PC-3 (cell line): ENCODE data around the gene STAB2. TPM values are rescaled to one million over a fixed set of nuclear protein-coding genes. Genes with fewer than 3 reads are reported as not detected.

ENCODE experiments used
- ATAC-seq: fragments of 200-7000 bp; cut with Tn5 transposase; 2 replicates; pipeline ENCODE4 v1.9.1; 2020; ENCODE audit warnings: mild to moderate bottlenecking, moderate library complexity
- BruUV-seq: library from RNA; stranded (reverse); fragments of 400-500 nt; replicated peaks from 2 replicates; lab custom pipeline; 2021; lab: Mats Ljungman, UMichigan
- CTCF ChIA-PET: fragments of 300-600 bp; sonication (Branson Sonifier 250); formaldehyde crosslinking; loops from one replicate; lab custom pipeline; 2022; ENCODE audit warnings: antibody characterized with exemption; lab: Charles Lee
- POLR2A ChIA-PET: fragments of 300-600 bp; sonication (Branson Sonifier 250); formaldehyde crosslinking; loops from one replicate; lab custom pipeline; 2022; ENCODE audit warnings: antibody characterized with exemption; ENCODE audit not compliant: unreplicated experiment; lab: Charles Lee
- DNase-seq: peaks from one replicate; pipeline ENCODE4 v3.0.0-alpha.2; 2015
- H2AFZ ChIP-seq: fragments of 300-600 bp; sonication (generic); 2 replicates; pipeline ENCODE4 v1.6.0; 2016; ENCODE audit warnings: antibody characterized with exemption, low read length
- H3F3A ChIP-seq: fragments of 300-600 bp; sonication (generic); one replicate; pipeline ENCODE4 v1.6.0; 2017; ENCODE audit warnings: antibody characterized with exemption, low read length, control low read depth, mild to moderate bottlenecking; ENCODE audit not compliant: unreplicated experiment
- H3K27ac ChIP-seq: fragments of 300-600 bp; sonication (generic); 2 replicates; pipeline ENCODE4 v1.5.1; 2016; ENCODE audit warnings: mild to moderate bottlenecking, low read length
- H3K27me3 ChIP-seq: fragments of 300-600 bp; sonication (generic); 2 replicates; pipeline ENCODE4 v1.6.1; 2016; ENCODE audit warnings: low read length, mixed read lengths
- H3K36me3 ChIP-seq: fragments of 300-600 bp; sonication (generic); 2 replicates; pipeline ENCODE4 v1.6.1; 2016; ENCODE audit warnings: low read depth, mixed run types, low read length, mixed read lengths
- H3K4me1 ChIP-seq: fragments of 300-600 bp; sonication (generic); 2 replicates; pipeline ENCODE4 v1.5.1; 2016; ENCODE audit warnings: low read length; ENCODE audit not compliant: insufficient read depth
- H3K4me2 ChIP-seq: fragments of 300-600 bp; sonication (generic); 2 replicates; pipeline ENCODE4 v1.6.0; 2016; ENCODE audit warnings: low read length
- H3K4me3 ChIP-seq: fragments of 300-600 bp; sonication (generic); 2 replicates; pipeline ENCODE4 v1.5.1; 2016; ENCODE audit warnings: mild to moderate bottlenecking, low read length, mixed read lengths
- H3K79me2 ChIP-seq: fragments of 300-600 bp; sonication (generic); 2 replicates; pipeline ENCODE4 v1.6.1; 2017; ENCODE audit warnings: low read length, mixed read lengths
- H3K9ac ChIP-seq: fragments of 300-600 bp; sonication (generic); 2 replicates; pipeline ENCODE4 v1.6.0; 2016; ENCODE audit warnings: mild to moderate bottlenecking, low read length
- H3K9me2 ChIP-seq: fragments of 300-600 bp; sonication (generic); replicated peaks from 2 replicates; pipeline ENCODE4 v1.6.1; 2016; ENCODE audit warnings: mixed run types, low read length, mixed read lengths
- H3K9me3 ChIP-seq: fragments of 300-600 bp; sonication (generic); 2 replicates; pipeline ENCODE4 v1.6.1; 2016; ENCODE audit warnings: low read length, mixed read lengths
- H4K20me1 ChIP-seq: fragments of 300-600 bp; sonication (generic); 2 replicates; pipeline ENCODE4 v1.6.1; 2016; ENCODE audit warnings: low read length, mixed read lengths
- EZH2 ChIP-seq: fragments of 300-600 bp; sonication (generic); IDR thresholded peaks from one replicate; pipeline ENCODE4 v1.6.1; 2017; ENCODE audit warnings: antibody characterized with exemption, mild to moderate bottlenecking, low read length; ENCODE audit not compliant: unreplicated experiment
- EZH2phosphoT487 ChIP-seq: fragments of 300-600 bp; sonication (generic); IDR thresholded peaks from 2 replicates; pipeline ENCODE4 v1.6.1; 2018; ENCODE audit warnings: mild to moderate bottlenecking, antibody characterized with exemption, low read length, borderline replicate concordance
- intact Hi-C: fragments of 100-400 bp; cut with micrococcal nuclease; formaldehyde crosslinking; loops from 2 replicates; pipeline ENCODE4 v1.9.0; 2023
- total RNA-seq: library from RNA; depleted of rRNA; stranded (reverse); fragments of >200 nt; gene quantifications from 2 replicates; pipeline ENCODE4 v1.2.3, GENCODE V29; 2014; rRNA removed
- TF ChIP-seq, protein P1 (sequence below): fragments of 300-600 bp; sonication (generic); conservative IDR thresholded peaks from 2 replicates; pipeline ENCODE4 v1.5.1; 2017; ENCODE audit warnings: antibody characterized with exemption, low read depth, mild to moderate bottlenecking, low read length

The STAB2 gene
- total RNA-seq, 1 experiment from 2014 or later = not detected

DNA sequence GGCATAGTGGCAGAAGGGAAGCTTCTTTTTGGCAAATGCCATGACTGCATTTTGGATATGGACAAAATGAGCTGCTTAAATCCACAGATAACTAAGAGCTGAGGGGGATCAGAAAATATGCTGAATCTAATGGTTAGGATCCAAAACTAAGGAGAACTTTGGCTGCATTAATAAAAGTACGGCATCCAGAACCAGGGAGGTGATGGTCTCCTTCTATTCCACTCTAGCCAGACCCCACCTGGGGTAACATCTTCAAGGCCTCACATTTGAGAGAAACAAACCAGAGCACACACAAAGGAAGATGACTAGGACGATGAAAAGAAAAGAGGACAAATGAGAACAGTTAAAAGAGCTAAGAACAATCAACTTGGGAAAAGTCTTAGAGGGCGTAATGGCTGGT is 226.4 kb downstream of the STAB2 start:
- Histone ChIP-seq H4K20me1 (no peaks in the 10 kb centered on the region), H3K4me3 (no peak overlapping the region), H3K9me3 (no peaks in the 10 kb centered on the region), H3K27ac (no peak overlapping the region), H3F3A (no peaks in the 10 kb centered on the region), H3K9ac (no peak overlapping the region), H3K9me2 (no peaks in the 10 kb centered on the region), H3K4me2 (no peak overlapping the region), H2AFZ (no peak overlapping the region), H3K27me3 (no peaks in the 10 kb centered on the region), H3K36me3 (peaks cover 36% of the 10 kb centered on the region), H3K79me2 (peaks cover 18% of the 10 kb centered on the region), H3K4me1 (no peaks in the 10 kb centered on the region)
- no peak for ATAC-seq
- intact Hi-C loops = no loop called here
- no TSS peak for BruUV-seq
- no peak for DNase-seq
- POLR2A ChIA-PET = no interaction called here
- CTCF ChIA-PET = no interaction called here
- TF ChIP-seq EZH2 (no peak), EZH2phosphoT487 (no peak)
- TF ChIP-seq, protein P1, sequence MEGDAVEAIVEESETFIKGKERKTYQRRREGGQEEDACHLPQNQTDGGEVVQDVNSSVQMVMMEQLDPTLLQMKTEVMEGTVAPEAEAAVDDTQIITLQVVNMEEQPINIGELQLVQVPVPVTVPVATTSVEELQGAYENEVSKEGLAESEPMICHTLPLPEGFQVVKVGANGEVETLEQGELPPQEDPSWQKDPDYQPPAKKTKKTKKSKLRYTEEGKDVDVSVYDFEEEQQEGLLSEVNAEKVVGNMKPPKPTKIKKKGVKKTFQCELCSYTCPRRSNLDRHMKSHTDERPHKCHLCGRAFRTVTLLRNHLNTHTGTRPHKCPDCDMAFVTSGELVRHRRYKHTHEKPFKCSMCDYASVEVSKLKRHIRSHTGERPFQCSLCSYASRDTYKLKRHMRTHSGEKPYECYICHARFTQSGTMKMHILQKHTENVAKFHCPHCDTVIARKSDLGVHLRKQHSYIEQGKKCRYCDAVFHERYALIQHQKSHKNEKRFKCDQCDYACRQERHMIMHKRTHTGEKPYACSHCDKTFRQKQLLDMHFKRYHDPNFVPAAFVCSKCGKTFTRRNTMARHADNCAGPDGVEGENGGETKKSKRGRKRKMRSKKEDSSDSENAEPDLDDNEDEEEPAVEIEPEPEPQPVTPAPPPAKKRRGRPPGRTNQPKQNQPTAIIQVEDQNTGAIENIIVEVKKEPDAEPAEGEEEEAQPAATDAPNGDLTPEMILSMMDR = no peak

DNA sequence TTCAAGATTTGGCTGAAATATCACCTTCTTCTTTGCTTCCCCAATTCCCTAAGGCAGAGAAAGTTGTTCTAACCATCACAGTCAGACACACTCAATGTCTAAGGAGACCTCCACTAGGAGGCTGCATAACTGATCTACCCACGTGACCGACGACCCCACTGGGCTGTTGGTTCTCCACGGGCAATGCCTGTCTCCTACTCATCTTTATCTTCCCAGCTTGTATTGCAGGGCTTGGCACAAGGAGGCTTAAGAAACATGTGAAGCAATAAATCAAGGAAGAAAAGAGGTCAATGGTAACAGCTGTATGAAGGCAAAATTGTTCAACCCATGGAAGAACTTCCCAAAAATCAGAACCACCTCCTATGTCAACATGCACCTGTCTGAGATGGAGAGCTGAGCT is 226.9 kb downstream of the STAB2 start:
- H3K79me2 ChIP-seq = peaks cover 19% of the 10 kb centered on the region
- no peak overlapping the region for H3K27ac ChIP-seq
- H3K9ac ChIP-seq = no peak overlapping the region
- H3K9me3 ChIP-seq = no peaks in the 10 kb centered on the region
- ChIA-PET CTCF (no interaction called here), POLR2A (no interaction called here)
- H3K4me3 ChIP-seq = no peak overlapping the region
- no peaks in the 10 kb centered on the region for H3K9me2 ChIP-seq
- H3K4me2 ChIP-seq = no peak overlapping the region
- H3F3A ChIP-seq = no peaks in the 10 kb centered on the region
- intact Hi-C loops = no loop called here
- H3K36me3 ChIP-seq = peaks cover 36% of the 10 kb centered on the region
- no peak for DNase-seq
- TSS peak; percentile 14 for BruUV-seq
- H4K20me1 ChIP-seq = no peaks in the 10 kb centered on the region
- H2AFZ ChIP-seq = no peak overlapping the region
- TF ChIP-seq EZH2 (no peak), EZH2phosphoT487 (no peak)
- TF ChIP-seq, protein P1 = no peak
- ATAC-seq = no peak
- H3K4me1 ChIP-seq = no peaks in the 10 kb centered on the region
- H3K27me3 ChIP-seq = no peaks in the 10 kb centered on the region

DNA sequence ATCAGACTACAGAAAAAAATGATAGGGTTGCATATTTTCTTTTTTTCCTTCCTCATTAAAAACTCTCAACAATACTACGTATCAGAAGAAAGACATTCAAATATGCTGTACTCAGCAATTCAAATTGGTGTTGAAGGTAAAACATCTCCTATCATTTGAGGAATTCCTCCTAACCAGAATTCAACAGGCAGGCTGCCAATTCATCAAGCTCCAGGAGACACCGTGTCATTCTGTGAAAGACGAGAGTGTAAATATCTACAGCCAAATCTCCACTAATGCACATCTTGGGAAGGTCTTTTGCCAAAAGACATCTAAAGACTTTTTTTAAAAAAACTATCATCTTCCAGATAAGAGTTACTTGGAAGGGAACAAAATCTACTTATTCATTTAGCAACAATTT is 227.4 kb downstream of the STAB2 start:
- Histone ChIP-seq H3F3A (no peaks in the 10 kb centered on the region), H3K79me2 (peaks cover 24% of the 10 kb centered on the region), H3K9me2 (no peaks in the 10 kb centered on the region), H3K27ac (no peak overlapping the region), H3K9ac (no peak overlapping the region), H3K4me3 (no peak overlapping the region), H3K27me3 (no peaks in the 10 kb centered on the region), H2AFZ (no peak overlapping the region), H3K4me1 (no peaks in the 10 kb centered on the region), H3K4me2 (no peak overlapping the region), H3K36me3 (peaks cover 36% of the 10 kb centered on the region), H4K20me1 (no peaks in the 10 kb centered on the region), H3K9me3 (no peaks in the 10 kb centered on the region)
- intact Hi-C loops = no loop called here
- ATAC-seq (no peak), DNase-seq (no peak)
- ChIA-PET CTCF (no interaction called here), POLR2A (no interaction called here)
- TF ChIP-seq EZH2 (no peak), EZH2phosphoT487 (no peak)
- TF ChIP-seq, protein P1 = no peak
- no TSS peak for BruUV-seq

Other genes starting within 250 kb of the STAB2 start
- gene C12orf42, start 91.3 kb upstream of the STAB2 start, total RNA-seq = not detected in 2 replicates